GM12874 (cell line): ENCODE results near the gene NT5C3B.

Experiments used
- CTCF ChIP-seq: IDR thresholded peaks from 2 replicates; pipeline ENCODE4 v1.5.1; 2011; ENCODE audit warnings: low read depth, mild to moderate bottlenecking, control low read depth, low read length, moderate library complexity; ENCODE audit not compliant: insufficient read depth

Gene NT5C3B

GRCh38 chr17:41818024-41818423 lies 18.0 kb downstream of the NT5C3B start:
- TF ChIP-seq CTCF, result no peak

- no peak for TF ChIP-seq CTCF
Observed at GRCh38 chr17:41816637-41817320, 19.3 kb downstream of the NT5C3B start.

- no peak for TF ChIP-seq CTCF
Observed at GRCh38 chr17:41814195-41814594, 21.8 kb downstream of the NT5C3B start.

- no peak for TF ChIP-seq CTCF
Observed at GRCh38 chr17:41813699-41814124, 22.3 kb downstream of the NT5C3B start.

GRCh38 chr17:41813152-41813680 lies 22.8 kb downstream of the NT5C3B start:
- TF ChIP-seq CTCF, result no peak

- TF ChIP-seq CTCF, result no peak
Observed at GRCh38 chr17:41812381-41813151, 23.5 kb downstream of the NT5C3B start, which contains the start of gene FKBP10. Gene FKBP10 (plus strand): TSS chr17:41813004. CDS start chr17:41813035, 31 bp downstream.
